ENCODE results near the gene POTEJ.
"Not testable (repeated sequence)": the region's sequence is repeated elsewhere in the genome, so short reads cannot be mapped to it uniquely, and the experiment has no call there.

The POTEJ gene

GRCh38 chr2:130608276-130609001, 2.8 kb upstream of the POTEJ start:
- DNase-seq, result not testable (repeated sequence)

- DNase-seq, result not testable (repeated sequence)
These were observed 2.0 kb upstream of the POTEJ start for GRCh38 chr2:130609002-130609920.

- not testable (repeated sequence) for DNase-seq
These were observed 754 bp upstream of the POTEJ start for GRCh38 chr2:130610486-130610885.

- not testable (repeated sequence) for DNase-seq
These were observed 17.7 kb downstream of the POTEJ start for GRCh38 chr2:130628784-130629475.

- DNase-seq, result not testable (repeated sequence)
These were observed 27.7 kb downstream of the POTEJ start for GRCh38 chr2:130638973-130639372.

- not testable (repeated sequence) for DNase-seq
These were observed 30.4 kb downstream of the POTEJ start for GRCh38 chr2:130641688-130642087.

GRCh38 chr2:130649285-130649684, 38.0 kb downstream of the POTEJ start:
- DNase-seq, result not testable (repeated sequence)

- not testable (repeated sequence) for DNase-seq
These were observed 53.3 kb downstream of the POTEJ start for GRCh38 chr2:130664506-130664905.

- not testable (repeated sequence) for DNase-seq
These were observed 54.4 kb downstream of the POTEJ start for GRCh38 chr2:130665596-130665995.

- DNase-seq, result not testable (repeated sequence)
These were observed 56.3 kb downstream of the POTEJ start for GRCh38 chr2:130667516-130667915.

GRCh38 chr2:130670026-130670745, 58.9 kb downstream of the POTEJ start:
- not testable (repeated sequence) for DNase-seq

- not testable (repeated sequence) for DNase-seq
These were observed 81.0 kb downstream of the POTEJ start for GRCh38 chr2:130692041-130692770.

- DNase-seq, result not testable (repeated sequence)
These were observed 82.2 kb downstream of the POTEJ start for GRCh38 chr2:130693474-130693873.

- DNase-seq, result not testable (repeated sequence)
These were observed 92.0 kb downstream of the POTEJ start for GRCh38 chr2:130703250-130703649.

Data from NCI-H2227 treated with DMSO at 0.1 percent for 48 hours (cell line).